ENCODE data around the gene TPSAB1. TPM values are rescaled to one million over a fixed set of nuclear protein-coding genes. Genes with fewer than 3 reads are reported as not detected.

TPSAB1 gene
- total RNA-seq, 1 experiment from 2014 or later: 0.25 TPM

DNA sequence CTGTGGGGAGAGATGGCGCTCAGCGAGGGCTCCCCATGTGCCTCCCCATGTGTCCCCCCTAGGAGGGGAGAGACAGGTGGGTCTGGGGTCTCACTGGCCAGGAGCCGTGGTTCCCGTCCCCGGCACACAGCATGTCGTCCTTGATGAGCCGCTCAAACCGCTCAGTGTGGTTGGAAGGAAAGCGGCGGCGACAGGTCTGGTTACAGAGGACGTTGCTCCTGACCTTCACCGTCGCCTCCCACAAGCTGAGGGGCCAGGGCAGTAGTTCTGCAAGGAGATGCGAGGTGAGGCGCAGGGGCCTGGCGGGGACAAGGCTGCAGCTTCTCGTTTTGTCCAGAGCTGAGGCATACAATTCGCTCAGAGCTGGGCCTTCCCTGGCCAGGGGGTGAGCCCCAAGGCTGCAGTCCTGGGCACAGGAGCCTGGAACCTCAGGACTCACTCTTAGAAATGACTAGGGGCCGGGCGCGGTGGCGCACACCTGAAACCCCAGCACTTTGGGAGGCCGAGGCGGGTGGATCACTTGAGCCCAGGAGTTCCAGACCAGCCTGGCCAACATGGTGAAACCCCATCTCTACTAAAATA, 46.1 kb downstream of the TPSAB1 start:
- Histone ChIP-seq H3K27ac (ENCODE audit: low read depth, low read length) (no peak overlapping the region), H3K9me3 (ENCODE audit: control insufficient read depth in 1 of 2, insufficient read depth in 1 of 2, low read depth in 1 of 2, low read length in 2 of 2) (no peaks in the 10 kb centered on the region), H3K27me3 (ENCODE audit: insufficient read depth, low read length) (no peaks in the 10 kb centered on the region), H3K4me3 (replicated peaks in 1 of 2; ENCODE audit: low read depth in 1 of 2, low read length in 2 of 2) (no peak overlapping the region), H3K9ac (ENCODE audit: low read length) (no peak overlapping the region), H3K9me2 (ENCODE audit: insufficient read depth) (no peaks in the 10 kb centered on the region), H2AFZ (ENCODE audit: low read depth, low read length, poor library complexity, severe bottlenecking) (no peak overlapping the region), H4K20me1 (ENCODE audit: insufficient read depth) (no peaks in the 10 kb centered on the region), H3K36me3 (ENCODE audit: control insufficient read depth in 1 of 2, insufficient read depth in 2 of 2, low read length in 2 of 2) (no peaks in the 10 kb centered on the region), H3K4me2 (ENCODE audit: low read length) (no peak overlapping the region), H3K79me2 (ENCODE audit: insufficient read depth, low read length) (no peaks in the 10 kb centered on the region), H3K4me1 (ENCODE audit: control insufficient read depth in 1 of 2, insufficient read depth in 2 of 2, low read length in 2 of 2) (peaks cover 0 to 21% of the 10 kb centered on the region in 2 experiments; a peak in 2 of 4 replicates)
- intact Hi-C loops (cut with micrococcal nuclease): no loop called here
- DNase-seq (ENCODE audit: low read depth, low spot score): no peak
- ATAC-seq: no peak
- ChIA-PET POLR2A (no interaction called here), RAD21 (ENCODE audit: low non-redundant PET in 1 of 2, low total read pairs in 2 of 2, uncharacterized antibody in 2 of 2, unreplicated experiment in 2 of 2) (no interaction called here), CTCF (no interaction called here)
- BruUV-seq (replicated peaks): no TSS peak
- TF ChIP-seq EGR1 (IDR thresholded peaks at IDR 0.05; ENCODE audit: low read depth): no peak
- TF ChIP-seq, protein P1, sequence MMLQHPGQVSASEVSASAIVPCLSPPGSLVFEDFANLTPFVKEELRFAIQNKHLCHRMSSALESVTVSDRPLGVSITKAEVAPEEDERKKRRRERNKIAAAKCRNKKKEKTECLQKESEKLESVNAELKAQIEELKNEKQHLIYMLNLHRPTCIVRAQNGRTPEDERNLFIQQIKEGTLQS (IDR thresholded peaks at IDR 0.05): no peak
- no peak for TF ChIP-seq POLR2A (IDR thresholded peaks at IDR 0.05; ENCODE audit: borderline replicate concordance, extremely low read depth, insufficient read depth, insufficient read length)
- no peak for TF ChIP-seq JUND (IDR thresholded peaks at IDR 0.05)
- no peak for TF ChIP-seq EZH2 (IDR thresholded peaks at IDR 0.05)
- TF ChIP-seq SRF (IDR thresholded peaks at IDR 0.05; ENCODE audit: low read depth): no peak
- no peak for TF ChIP-seq RAD21 (IDR thresholded peaks at IDR 0.05; ENCODE audit: low read depth)
- TF ChIP-seq, protein P2, sequence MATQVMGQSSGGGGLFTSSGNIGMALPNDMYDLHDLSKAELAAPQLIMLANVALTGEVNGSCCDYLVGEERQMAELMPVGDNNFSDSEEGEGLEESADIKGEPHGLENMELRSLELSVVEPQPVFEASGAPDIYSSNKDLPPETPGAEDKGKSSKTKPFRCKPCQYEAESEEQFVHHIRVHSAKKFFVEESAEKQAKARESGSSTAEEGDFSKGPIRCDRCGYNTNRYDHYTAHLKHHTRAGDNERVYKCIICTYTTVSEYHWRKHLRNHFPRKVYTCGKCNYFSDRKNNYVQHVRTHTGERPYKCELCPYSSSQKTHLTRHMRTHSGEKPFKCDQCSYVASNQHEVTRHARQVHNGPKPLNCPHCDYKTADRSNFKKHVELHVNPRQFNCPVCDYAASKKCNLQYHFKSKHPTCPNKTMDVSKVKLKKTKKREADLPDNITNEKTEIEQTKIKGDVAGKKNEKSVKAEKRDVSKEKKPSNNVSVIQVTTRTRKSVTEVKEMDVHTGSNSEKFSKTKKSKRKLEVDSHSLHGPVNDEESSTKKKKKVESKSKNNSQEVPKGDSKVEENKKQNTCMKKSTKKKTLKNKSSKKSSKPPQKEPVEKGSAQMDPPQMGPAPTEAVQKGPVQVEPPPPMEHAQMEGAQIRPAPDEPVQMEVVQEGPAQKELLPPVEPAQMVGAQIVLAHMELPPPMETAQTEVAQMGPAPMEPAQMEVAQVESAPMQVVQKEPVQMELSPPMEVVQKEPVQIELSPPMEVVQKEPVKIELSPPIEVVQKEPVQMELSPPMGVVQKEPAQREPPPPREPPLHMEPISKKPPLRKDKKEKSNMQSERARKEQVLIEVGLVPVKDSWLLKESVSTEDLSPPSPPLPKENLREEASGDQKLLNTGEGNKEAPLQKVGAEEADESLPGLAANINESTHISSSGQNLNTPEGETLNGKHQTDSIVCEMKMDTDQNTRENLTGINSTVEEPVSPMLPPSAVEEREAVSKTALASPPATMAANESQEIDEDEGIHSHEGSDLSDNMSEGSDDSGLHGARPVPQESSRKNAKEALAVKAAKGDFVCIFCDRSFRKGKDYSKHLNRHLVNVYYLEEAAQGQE (IDR thresholded peaks at IDR 0.05; ENCODE audit: low read depth): no peak
- no peak for TF ChIP-seq TCF7L2 (IDR thresholded peaks at IDR 0.05; ENCODE audit: borderline replicate concordance, extremely low read depth, insufficient read depth, insufficient read length)

Measured in HCT116 (cell line).